ENCODE data around the gene RASGEF1C. TPM values are rescaled to one million over a fixed set of nuclear protein-coding genes. Genes with fewer than 3 reads are reported as not detected.

RASGEF1C gene
- total RNA-seq, 1 experiment from 2014 or later = 0.30 TPM

GRCh38 chr5:180138214-180138975, 70.6 kb downstream of the RASGEF1C start:
- no peak for DNase-seq (ENCODE audit: extremely low read depth, low read depth)

- no peak for DNase-seq (ENCODE audit: extremely low read depth, low read depth)
Measured at GRCh38 chr5:180137401-180138213, 71.4 kb downstream of the RASGEF1C start.

DNA sequence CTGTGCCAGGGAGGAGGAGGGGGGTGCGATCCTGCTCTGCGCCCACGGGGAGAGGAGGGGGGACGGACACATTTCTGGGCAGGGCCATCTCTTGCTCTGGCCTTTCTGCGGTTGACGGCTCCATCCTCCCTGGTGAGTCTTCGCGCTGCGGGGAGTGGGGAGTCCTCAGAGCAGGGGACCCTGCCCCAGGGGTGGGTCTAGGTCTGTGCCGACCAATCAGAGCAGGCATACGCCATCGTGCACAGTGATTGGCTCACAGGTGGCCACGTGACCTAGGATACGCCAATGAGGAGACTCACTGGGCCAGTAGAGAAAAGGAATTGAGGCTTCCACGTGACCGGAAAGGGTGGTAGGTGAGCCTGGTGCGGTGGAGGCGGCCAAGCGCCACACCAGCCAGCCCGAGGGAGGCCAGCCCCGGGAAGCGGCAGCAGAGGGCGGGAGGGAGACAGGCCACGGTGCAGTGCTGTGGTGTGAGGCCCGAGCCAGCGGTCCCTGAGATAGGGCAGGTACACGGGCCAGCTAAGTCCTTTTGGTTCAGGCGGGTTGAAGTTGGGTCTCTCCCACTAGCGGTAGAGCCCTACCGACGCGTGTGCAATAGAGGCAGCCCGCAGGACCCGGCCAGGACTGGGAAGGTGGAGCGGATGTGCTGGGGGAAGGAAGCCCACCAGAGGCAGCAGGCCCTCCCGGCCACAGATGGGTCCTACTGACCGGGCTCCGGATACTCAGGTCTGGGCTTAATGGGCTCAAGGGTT, 72.2 kb downstream of the RASGEF1C start:
- DNase-seq (ENCODE audit: extremely low read depth, low read depth) = no peak

DNA sequence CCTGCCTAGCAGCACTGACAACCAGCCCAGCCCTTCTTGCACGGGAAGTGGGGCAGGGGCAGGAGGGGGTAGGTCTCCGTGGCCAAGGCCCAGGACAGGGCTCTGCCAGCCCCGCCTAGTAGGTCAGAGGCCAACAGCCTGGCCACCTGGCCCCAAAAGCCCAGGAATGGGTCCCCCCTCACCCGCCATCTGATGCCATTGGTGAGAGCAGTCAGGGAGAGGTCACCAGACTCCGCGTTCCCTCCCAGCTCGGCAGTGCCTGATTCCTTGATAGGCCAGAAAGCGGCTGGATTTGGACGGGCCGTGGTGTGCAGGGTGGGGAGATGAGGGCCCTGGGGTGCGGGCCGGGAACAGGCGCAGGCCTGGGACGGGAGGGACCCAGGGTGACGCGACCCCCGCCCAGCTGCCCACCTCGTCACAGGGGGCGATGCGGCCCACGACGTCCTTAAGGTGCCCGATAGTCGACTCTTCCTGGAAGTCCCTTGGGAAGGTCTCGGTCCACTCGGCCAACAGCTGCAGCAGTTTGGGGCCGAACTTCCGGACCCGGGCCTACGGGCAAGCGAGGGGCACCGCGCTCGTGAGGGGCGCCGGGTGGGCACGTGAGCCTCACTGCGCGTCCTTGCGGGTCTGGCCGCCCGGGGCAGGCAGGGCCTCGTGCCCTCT, 72.9 kb downstream of the RASGEF1C start:
- no peak for DNase-seq (ENCODE audit: extremely low read depth, low read depth)

DNA sequence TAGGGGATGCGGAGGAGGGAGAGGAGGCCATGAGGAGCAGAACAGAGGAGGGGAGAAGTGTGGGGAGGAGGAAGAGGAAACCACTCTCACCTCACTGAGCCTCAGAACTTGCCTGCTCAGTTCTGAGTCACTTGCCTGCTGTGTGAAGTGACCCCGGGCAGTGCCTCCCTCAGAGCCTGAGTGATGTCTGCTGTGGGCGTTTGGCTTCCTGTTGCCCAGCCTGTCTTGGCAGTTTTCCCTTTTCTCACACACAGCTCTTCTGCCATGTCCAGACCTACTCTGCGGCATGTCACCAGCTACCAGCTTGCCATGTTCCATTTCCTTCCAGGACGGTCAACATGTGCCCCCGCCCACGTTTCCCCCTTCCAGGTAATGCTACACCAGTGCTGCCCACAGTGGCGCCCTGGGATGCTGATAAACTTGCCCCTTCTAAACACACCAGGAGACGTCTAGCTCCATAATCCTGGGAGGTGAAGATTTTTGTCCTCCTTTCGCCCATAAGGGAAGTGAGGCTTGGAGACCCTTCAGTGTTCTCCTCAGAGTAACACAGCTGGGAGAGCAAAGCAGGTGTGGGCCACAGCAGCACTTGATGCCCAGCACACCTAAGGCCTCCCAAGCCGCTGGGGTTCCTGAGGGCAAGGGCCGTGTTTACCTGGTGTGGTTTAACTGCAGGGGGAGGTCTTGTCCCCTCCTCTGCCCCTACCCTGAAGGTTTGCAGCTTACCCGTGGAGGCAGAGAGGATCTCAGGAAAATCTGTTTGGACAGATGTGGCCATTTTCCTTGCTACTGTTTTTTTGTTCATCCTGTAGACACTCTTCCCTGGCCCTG, 73.7 kb downstream of the RASGEF1C start:
- DNase-seq (ENCODE audit: extremely low read depth, low read depth) = no peak

GRCh38 chr5:180133971-180134508, 75.0 kb downstream of the RASGEF1C start:
- DNase-seq (ENCODE audit: extremely low read depth, low read depth) = no peak

GRCh38 chr5:180133551-180133950, 75.5 kb downstream of the RASGEF1C start:
- no peak for DNase-seq (ENCODE audit: extremely low read depth, low read depth)

GRCh38 chr5:180133060-180133459, 76.0 kb downstream of the RASGEF1C start:
- DNase-seq (ENCODE audit: extremely low read depth, low read depth) = no peak

- no peak for DNase-seq (ENCODE audit: extremely low read depth, low read depth)
Measured at GRCh38 chr5:180130876-180131740, 77.9 kb downstream of the RASGEF1C start.

DNA sequence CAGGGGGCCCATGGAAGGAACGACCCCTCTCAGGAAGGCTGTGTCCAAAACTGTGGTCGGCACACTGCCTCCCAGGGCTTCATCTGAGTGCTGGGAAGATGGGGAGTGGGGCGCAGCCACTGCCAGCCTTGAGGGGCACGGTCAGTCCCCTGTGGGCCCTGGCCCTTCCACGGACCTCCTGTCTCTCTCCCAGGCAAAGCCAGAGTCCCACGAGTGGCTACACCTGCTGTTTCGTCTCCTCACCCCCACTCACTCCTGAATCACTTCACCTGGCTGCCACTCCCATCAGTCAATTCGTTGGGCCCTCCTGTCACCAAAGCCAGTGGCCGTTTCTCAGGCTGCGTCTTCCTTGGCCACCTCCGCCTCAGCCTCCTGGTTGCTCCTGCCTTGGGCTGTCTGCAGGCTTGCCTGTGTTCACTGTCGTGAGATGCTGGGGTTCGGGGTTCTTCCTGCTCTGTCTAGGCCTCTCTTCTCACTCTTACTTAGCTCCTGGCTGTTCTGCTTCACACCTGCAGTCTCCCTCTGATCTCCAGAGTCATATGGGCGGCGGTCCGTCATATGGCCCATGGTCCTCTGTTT, 78.6 kb downstream of the RASGEF1C start:
- DNase-seq (ENCODE audit: extremely low read depth, low read depth) = no peak

DNA sequence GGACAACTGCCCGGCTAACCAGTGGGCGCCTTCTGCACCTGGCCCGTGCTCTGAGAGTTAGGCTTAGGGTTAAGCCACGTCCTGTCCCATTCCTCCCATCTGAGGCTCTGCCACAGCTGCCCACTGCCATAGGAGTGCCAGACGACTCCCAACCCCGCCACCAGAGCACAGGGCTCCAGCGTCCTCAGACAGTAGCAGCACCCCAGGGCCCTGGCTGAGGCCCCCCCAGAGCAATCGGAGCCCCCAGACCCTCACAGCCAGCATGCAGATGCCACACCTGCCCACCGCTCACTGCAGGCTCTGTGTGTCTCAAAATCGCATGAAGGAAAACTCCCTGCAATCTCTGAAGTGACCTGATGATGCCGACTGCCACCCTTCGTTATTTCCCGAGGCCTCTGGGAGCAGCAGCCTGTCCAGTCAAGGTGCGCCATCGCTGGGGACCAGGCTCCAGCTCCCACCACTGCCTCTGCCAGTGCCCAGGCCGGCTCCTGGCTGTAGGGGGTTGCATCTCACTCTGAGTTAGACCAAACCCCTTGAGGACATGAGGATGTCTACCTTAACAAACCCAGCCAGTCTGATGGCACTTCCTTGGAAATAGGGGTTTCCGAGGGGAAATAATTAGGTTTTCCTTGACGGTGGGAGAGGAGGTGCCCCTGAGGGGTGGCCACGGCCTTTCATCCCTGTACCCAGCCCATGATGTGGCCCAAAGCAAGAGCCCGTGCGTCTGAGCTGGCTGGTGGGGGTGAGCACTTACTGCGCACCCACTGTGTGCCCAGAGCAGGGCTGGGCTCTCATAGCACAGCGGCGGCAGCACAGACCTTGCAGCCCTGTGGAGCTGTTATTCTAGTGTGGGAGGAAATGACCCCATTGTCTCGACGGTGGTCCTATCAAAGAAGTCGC, 79.5 kb downstream of the RASGEF1C start:
- DNase-seq (ENCODE audit: extremely low read depth, low read depth) = no peak

DNA sequence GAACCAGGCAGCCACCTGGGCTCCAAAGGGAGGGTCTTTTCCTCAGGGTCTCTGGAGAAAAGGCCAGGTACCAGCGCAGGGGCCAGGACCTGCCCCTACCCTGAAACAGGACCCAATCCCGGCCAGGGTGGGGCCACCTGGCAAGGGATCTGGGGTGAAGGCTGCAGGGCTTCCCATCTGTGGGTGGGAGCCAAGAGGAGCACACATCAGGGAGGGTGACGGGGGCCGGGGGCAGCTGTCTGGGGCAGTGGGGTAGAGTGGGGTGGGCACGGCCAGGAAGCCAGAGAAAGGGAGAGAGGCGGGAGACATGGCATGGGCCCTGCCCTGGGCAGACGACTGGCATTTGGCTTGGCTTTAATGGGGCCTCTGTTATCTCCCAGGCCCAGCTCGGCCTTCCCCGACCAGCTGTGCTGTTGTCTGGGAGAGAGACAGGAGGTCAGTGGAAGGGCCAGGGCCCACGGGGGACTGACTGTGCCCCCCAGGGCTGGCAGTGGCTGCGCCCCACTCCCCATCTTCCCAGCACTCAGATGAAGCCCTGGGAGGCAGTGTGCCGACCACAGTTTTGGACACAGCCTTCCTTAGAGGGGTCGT, 80.2 kb downstream of the RASGEF1C start:
- DNase-seq (ENCODE audit: extremely low read depth, low read depth) = no peak

DNA sequence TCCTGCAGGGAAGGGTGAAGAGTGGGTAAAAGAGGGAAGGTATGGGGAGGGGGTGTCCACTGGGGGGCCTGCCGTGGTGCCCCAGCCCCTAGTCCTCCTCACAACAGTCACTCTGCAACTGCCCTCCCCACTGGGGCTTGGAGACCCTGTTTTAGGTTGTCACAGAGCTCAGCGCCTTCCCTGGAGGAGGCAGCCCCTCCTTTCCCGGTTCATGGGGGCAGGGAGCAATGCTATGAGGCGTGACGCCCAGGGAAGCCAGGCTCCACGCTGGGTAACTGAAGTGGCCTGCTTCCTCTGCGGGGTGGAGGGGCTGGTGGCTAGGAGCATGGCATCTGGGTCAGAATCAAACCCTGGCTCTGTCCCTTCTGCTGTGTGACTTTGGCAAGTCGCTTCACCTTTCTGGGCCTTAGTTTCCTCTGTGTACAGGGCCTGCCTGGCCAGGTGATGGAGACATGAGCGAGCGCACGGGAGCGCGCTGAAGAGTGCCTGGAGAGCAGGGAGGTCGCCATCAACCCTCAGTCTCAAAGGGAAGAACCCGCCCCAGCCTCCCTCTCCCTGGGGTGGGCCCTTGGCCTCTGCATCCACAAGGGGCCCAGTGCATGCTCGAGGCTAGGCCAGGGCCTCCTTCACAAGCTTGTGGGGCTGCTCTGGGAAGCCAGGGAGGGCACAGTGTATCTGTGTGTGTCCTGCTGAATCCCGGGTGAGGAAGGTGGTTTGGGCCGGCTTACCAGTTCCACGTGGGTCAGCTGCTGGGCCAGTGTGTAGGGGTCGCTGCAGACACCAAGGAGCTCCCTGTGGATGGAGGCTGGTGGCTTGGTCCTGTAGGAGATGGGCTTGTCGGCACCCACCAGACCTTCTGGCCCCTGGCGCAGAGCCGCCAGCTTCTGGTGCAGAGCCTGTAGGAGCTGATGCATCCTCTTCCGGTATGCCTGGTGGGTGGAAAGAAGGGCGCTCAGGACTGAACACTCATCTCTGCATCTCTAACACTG, 81.0 kb downstream of the RASGEF1C start:
- DNase-seq (ENCODE audit: extremely low read depth, low read depth) = no peak

- DNase-seq (ENCODE audit: extremely low read depth, low read depth) = peak; percentile 18
Measured at GRCh38 chr5:180126716-180127681, 82.0 kb downstream of the RASGEF1C start.

All from NCI-H460 (cell line).